Thymus (tissue), 11 donors: ENCODE measurements around the gene SLC22A17. TPM values are rescaled to one million over a fixed set of nuclear protein-coding genes. Genes with fewer than 3 reads are reported as not detected.

ENCODE experiments used
- DNase-seq, 9 donors: peaks; one replicate each; pipeline ENCODE4 v3.0.0-alpha.2; 2013; ENCODE audit warnings: low spot score in 9 of 9, low read depth in 6 of 9, missing footprints in 1 of 9
- H3K27ac ChIP-seq, 2 donors: one replicate each; pipeline ENCODE4 v1.5.1; 2013; ENCODE audit warnings: control low read depth in 1 of 2, low read depth in 1 of 2, low read length in 1 of 2, mild to moderate bottlenecking in 1 of 2, moderate library complexity in 1 of 2
- H3K27me3 ChIP-seq, 2 donors: one replicate each; pipeline ENCODE4 v1.5.1; 2013; ENCODE audit warnings: low read length in 1 of 2; ENCODE audit not compliant: control insufficient read depth in 2 of 2, insufficient read depth in 1 of 2
- H3K36me3 ChIP-seq, 2 donors: one replicate each; pipeline ENCODE4 v1.5.1; 2013; ENCODE audit warnings: low read length in 1 of 2, mild to moderate bottlenecking in 1 of 2, moderate library complexity in 1 of 2; ENCODE audit not compliant: control insufficient read depth in 2 of 2, insufficient read depth in 2 of 2
- H3K4me1 ChIP-seq, 2 donors: one replicate each; pipeline ENCODE4 v1.5.1; 2013; ENCODE audit warnings: low read length in 2 of 2; ENCODE audit not compliant: control insufficient read depth in 2 of 2, insufficient read depth in 2 of 2
- H3K4me3 ChIP-seq, 2 donors: one replicate each; pipeline ENCODE4 v1.5.1; 2013; ENCODE audit warnings: low read length in 2 of 2, control low read depth in 1 of 2, mild to moderate bottlenecking in 1 of 2
- H3K9me3 ChIP-seq, 2 donors: one replicate each; pipeline ENCODE4 v1.5.1; 2013; ENCODE audit warnings: low read length in 1 of 2, mild to moderate bottlenecking in 1 of 2; ENCODE audit not compliant: control insufficient read depth in 2 of 2, insufficient read depth in 1 of 2
- WGBS: extraction: QIAGEN DNeasy Blood & Tissue Kit; methylation state at CpG from one replicate; pipeline ENCODE4 v1.1.7; 2013; 5-methylcytosine and 5-hydroxymethylcytosine counted together
- polyA plus RNA-seq: library from polyadenylated mRNA; stranded (reverse); fragments of 200-250 nt; gene quantifications from one replicate; pipeline ENCODE4 v1.2.3, GENCODE V29; 2013
- total RNA-seq: library from RNA; stranded (reverse); fragments of 120-200 nt; gene quantifications from one replicate; pipeline ENCODE4 v1.2.4, GENCODE V29; 2013
- donor health status: healthy.

SLC22A17 gene
- total and polyA plus RNA-seq, 2 donors: 1.2 to 6.3 TPM

DNA sequence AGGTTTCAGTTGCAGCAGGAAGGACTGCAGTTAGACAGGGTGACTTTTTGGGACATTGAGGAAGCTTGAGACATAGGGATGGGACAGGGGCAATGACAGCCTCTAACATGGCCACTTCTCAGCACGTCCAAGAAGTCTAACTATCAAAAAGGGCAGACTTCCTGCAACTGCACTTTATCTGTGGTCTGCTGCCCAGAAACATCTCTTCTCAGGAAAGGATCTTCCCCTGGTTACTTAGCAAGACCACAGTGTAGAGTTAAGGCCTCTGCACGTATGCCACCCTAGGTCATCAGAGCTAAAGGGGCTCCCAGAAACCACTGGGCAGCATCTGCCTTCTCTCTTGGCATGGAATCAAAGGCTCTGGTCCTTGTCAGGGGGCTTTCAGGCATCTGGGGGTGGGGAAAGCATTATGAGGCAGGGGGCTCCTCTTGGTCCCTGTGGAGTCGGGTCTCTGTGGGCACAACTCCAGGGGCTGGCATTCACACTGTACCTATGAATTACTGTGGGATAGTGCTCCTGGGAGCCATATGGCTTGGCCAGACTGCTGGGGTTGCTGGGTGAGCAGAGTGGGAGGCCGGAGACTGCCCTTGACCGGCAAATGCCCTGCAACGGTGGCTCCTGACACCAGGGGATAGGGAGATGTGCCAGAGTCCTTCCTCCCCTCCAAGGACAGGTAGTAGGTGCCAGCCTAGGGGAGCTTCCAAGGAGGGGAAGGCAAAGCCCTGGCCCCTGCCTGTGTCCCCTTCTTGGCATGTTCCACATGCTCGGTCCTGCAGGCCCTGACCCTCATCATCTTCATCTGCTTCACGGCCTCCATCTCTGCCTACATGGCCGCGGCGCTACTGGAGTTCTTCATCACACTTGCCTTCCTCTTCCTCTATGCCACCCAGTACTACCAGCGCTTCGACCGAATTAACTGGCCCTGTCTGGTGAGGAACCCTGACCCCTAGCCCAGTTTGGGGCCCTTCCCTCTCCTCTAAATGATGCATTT lies 25.2 kb upstream of the SLC22A17 start:
- no peaks in the 10 kb centered on the region for H3K4me1 ChIP-seq
- no peaks in the 10 kb centered on the region for H3K36me3 ChIP-seq
- DNase-seq: no peak
- no peaks in the 10 kb centered on the region for H3K9me3 ChIP-seq
- no peak overlapping the region for H3K27ac ChIP-seq
- no peak overlapping the region for H3K4me3 ChIP-seq
- peaks cover 0 to 35% of the 10 kb centered on the region in 2 donors for H3K27me3 ChIP-seq
- WGBS: 92% methylated on average over 14 of the region's 14 CpGs

GRCh38 chr14:23377198-23377550 lies 24.5 kb upstream of the SLC22A17 start:
- no peak overlapping the region for H3K27ac ChIP-seq
- DNase-seq: no peak
- WGBS: 91% methylated on average over 11 of the region's 11 CpGs

GRCh38 chr14:23376482-23377197 lies 24.0 kb upstream of the SLC22A17 start, which contains the start of gene CMTM5:
Gene CMTM5, plus strand, starts transcription at chr14:23377046. Its CDS starts 206 bp downstream, at chr14:23377252.
- H3K4me3 ChIP-seq: no peak within 1 kb of the TSS
- H3K4me1 ChIP-seq: no peaks in the 10 kb centered on the region
- H3K27ac ChIP-seq: no peak within 1 kb of the TSS
- DNase-seq: no peak
- H3K36me3 ChIP-seq: no peaks in the 10 kb centered on the region
- WGBS: 90% methylated on average over 13 of the region's 13 CpGs
- H3K9me3 ChIP-seq: no peaks in the 10 kb centered on the region
- H3K27me3 ChIP-seq: peaks cover 0 to 25% of the 10 kb centered on the region in 2 donors

More at GRCh38 chr14:23377198-23377550, 24.5 kb upstream of the SLC22A17 start:
- Histone ChIP-seq H3K27me3 (peaks cover 0 to 29% of the 10 kb centered on the region in 2 donors), H3K36me3 (no peaks in the 10 kb centered on the region), H3K4me1 (no peaks in the 10 kb centered on the region), H3K4me3 (no peak overlapping the region), H3K9me3 (no peaks in the 10 kb centered on the region)

- Histone ChIP-seq H3K27ac (no peak overlapping the region), H3K4me1 (no peaks in the 10 kb centered on the region), H3K36me3 (no peaks in the 10 kb centered on the region), H3K9me3 (no peaks in the 10 kb centered on the region), H3K4me3 (no peak overlapping the region), H3K27me3 (peaks cover 0 to 25% of the 10 kb centered on the region in 2 donors)
- no peak for DNase-seq
- WGBS: 96% methylated on average over 21 of the region's 21 CpGs
Measured at GRCh38 chr14:23375527-23376251, 23.0 kb upstream of the SLC22A17 start.

GRCh38 chr14:23373041-23373440 lies 20.4 kb upstream of the SLC22A17 start:
- no peak for DNase-seq
- 93% methylated on average over 3 of the region's 3 CpGs for WGBS
- no peaks in the 10 kb centered on the region for H3K36me3 ChIP-seq
- H3K27ac ChIP-seq: no peak overlapping the region
- no peak overlapping the region for H3K4me3 ChIP-seq
- H3K9me3 ChIP-seq: no peaks in the 10 kb centered on the region
- peaks cover 0 to 34% of the 10 kb centered on the region in 2 donors for H3K27me3 ChIP-seq
- H3K4me1 ChIP-seq: no peaks in the 10 kb centered on the region

DNA sequence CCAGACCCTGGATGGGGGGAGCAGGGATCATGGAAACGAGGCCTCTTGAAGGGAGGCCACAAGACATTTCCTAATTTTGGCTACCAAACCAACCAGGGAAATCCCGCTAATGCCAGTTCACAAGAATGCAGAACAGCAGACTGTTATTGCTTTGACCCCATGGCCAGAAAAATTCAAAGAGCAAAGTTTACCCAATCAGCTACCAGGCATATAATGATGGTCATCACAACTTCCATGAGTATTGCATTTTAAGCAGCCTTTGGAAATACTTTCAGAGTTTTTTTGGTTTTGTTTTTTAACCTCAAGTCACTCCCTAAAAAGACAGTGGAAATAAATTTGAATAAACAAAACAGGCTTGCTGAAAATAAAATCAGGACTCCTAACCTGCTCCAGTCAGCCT lies 19.8 kb upstream of the SLC22A17 start, which contains the start of gene IL25:
IL25 (plus strand) TSS at position 301 of the 400 bp plus-strand sequence.
- Histone ChIP-seq H3K36me3 (no peaks in the 10 kb centered on the region), H3K9me3 (no peaks in the 10 kb centered on the region), H3K27ac (no peak within 1 kb of the TSS), H3K4me1 (no peaks in the 10 kb centered on the region), H3K27me3 (peaks cover 0 to 38% of the 10 kb centered on the region in 2 donors), H3K4me3 (no peak within 1 kb of the TSS)
- no peak for DNase-seq
- 91% methylated on average over 2 of the region's 2 CpGs for WGBS

- Histone ChIP-seq H3K36me3 (no peaks in the 10 kb centered on the region), H3K27ac (no peak overlapping the region), H3K27me3 (peaks cover 6 to 40% of the 10 kb centered on the region in 2 donors), H3K4me3 (no peak overlapping the region), H3K9me3 (peaks cover 0 to under 1% of the 10 kb centered on the region in 2 donors), H3K4me1 (no peaks in the 10 kb centered on the region)
- WGBS: 94% methylated on average over 1 of the region's 1 CpG
- no peak for DNase-seq
Measured at GRCh38 chr14:23371865-23372264, 19.2 kb upstream of the SLC22A17 start.

GRCh38 chr14:23370221-23370620 lies 17.5 kb upstream of the SLC22A17 start:
- WGBS: 87% methylated on average over 1 of the region's 1 CpG

More at GRCh38 chr14:23370221-23370620, 17.5 kb upstream of the SLC22A17 start:
- peaks cover 20 to 51% of the 10 kb centered on the region in 2 donors for H3K27me3 ChIP-seq
- no peak overlapping the region for H3K27ac ChIP-seq
- peaks cover 0 to 4% of the 10 kb centered on the region in 2 donors for H3K9me3 ChIP-seq
- H3K36me3 ChIP-seq: no peaks in the 10 kb centered on the region
- H3K4me3 ChIP-seq: no peak overlapping the region
- no peaks in the 10 kb centered on the region for H3K4me1 ChIP-seq
- no peak for DNase-seq
